MV-4-11 (cell line): ENCODE measurements around the gene SAP30BP.
A peak's percentile ranks its signal among the peaks of the same experiment; 100 is the strongest.

Experiments
- DNase-seq: peaks from one replicate; lab custom pipeline; 2025; lab: John Stamatoyannopoulos, UW

Gene SAP30BP

GRCh38 chr17:75666959-75667790 lies at the start of gene SAP30BP, which contains the start of gene RECQL5:
Gene SAP30BP (plus strand): TSS chr17:75667338. CDS start chr17:75667373, 35 bp downstream.
Gene RECQL5 (minus strand): TSS chr17:75667154. CDS start chr17:75666557, 597 bp downstream.
- peak; percentile 97 for DNase-seq

- DNase-seq, result no peak
Observed at GRCh38 chr17:75617675-75618074, 49.5 kb upstream of the SAP30BP start.

GRCh38 chr17:75619506-75620431 lies 47.4 kb upstream of the SAP30BP start:
- no peak for DNase-seq

GRCh38 chr17:75621489-75621888 lies 45.6 kb upstream of the SAP30BP start:
- no peak for DNase-seq

- no peak for DNase-seq
Observed at GRCh38 chr17:75622076-75622475, 45.1 kb upstream of the SAP30BP start.

- no peak for DNase-seq
Observed at GRCh38 chr17:75622771-75623273, 44.3 kb upstream of the SAP30BP start.

- DNase-seq, result no peak
Observed at GRCh38 chr17:75623386-75623785, 43.8 kb upstream of the SAP30BP start.

- DNase-seq, result no peak
Observed at GRCh38 chr17:75624021-75624420, 43.1 kb upstream of the SAP30BP start.

- DNase-seq, result no peak
Observed at GRCh38 chr17:75624714-75625345, 42.3 kb upstream of the SAP30BP start.

- no peak for DNase-seq
Observed at GRCh38 chr17:75625813-75626486, 41.2 kb upstream of the SAP30BP start.

GRCh38 chr17:75626496-75627038 lies 40.6 kb upstream of the SAP30BP start:
- no peak for DNase-seq

GRCh38 chr17:75627094-75627493 lies 40.0 kb upstream of the SAP30BP start:
- DNase-seq, result no peak

GRCh38 chr17:75628425-75628824 lies 38.7 kb upstream of the SAP30BP start:
- DNase-seq, result no peak

GRCh38 chr17:75629157-75629556 lies 38.0 kb upstream of the SAP30BP start:
- DNase-seq, result no peak

- DNase-seq, result no peak
Observed at GRCh38 chr17:75630071-75630917, 36.8 kb upstream of the SAP30BP start.

GRCh38 chr17:75631353-75631752 lies 35.8 kb upstream of the SAP30BP start:
- no peak for DNase-seq

- DNase-seq, result no peak
Observed at GRCh38 chr17:75632428-75632827, 34.7 kb upstream of the SAP30BP start.

GRCh38 chr17:75632863-75633485 lies 34.2 kb upstream of the SAP30BP start, which contains the start of gene SMIM5:
Gene SMIM5 (plus strand): TSS chr17:75633434. CDS start chr17:75640202, 6,768 bp downstream.
- peak; percentile 83 for DNase-seq
